Measurements from ENCODE around the gene PDE9A.

Gene PDE9A

DNA sequence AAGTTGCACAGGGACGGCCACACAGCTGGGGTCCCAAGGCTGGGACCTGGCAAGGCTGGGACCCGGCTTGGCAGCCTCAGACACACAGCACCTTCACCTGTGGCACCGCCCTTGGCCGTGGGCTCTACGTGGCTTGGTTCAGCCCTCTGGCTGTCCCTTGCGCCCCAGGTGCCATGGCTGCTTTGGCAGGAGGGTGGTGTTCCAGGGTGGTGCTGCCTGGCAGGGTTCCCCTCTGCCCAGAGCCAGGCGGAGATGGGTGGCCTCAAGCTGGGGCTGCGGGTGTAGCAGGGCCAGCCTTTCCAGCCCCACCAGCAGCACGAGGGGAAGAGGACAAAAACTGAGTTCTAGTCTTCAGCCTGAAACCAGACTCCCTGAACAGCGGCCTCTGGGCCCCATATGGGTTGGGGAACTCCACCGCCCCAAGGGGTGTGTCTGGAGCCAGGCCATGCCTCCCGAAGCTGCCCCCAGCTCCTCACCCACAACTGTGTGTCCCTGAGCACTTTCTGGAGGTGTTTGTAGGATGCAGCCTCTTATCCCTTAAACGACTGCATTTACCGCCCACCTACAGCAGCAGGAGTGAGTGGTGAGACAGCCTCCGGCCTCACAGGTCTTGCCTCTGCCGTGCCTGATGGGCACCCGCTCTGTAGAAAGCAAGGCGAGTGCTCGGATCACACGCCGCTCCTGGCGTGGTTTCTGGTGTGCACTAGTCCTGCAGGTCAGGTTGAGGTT lies 92.3 kb downstream of the PDE9A start:
- no peak for DNase-seq

DNA sequence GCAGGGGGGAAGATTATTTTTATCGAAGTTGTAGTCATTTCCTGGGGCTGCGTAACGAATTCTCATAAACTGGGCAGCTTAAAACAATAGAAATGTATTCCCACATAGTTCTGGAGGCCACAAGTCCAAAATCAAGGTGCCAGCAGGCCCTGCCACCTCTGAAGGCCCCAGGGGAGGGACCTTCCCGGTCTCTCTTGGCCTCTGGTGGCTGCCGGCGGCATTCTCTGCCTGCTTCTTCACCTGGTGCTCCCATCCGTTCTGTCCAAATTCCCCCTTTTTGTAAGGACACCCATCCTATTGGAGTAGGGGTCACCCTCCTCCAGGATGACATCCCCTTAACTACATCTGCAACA lies 92.8 kb downstream of the PDE9A start:
- DNase-seq: no peak

DNA sequence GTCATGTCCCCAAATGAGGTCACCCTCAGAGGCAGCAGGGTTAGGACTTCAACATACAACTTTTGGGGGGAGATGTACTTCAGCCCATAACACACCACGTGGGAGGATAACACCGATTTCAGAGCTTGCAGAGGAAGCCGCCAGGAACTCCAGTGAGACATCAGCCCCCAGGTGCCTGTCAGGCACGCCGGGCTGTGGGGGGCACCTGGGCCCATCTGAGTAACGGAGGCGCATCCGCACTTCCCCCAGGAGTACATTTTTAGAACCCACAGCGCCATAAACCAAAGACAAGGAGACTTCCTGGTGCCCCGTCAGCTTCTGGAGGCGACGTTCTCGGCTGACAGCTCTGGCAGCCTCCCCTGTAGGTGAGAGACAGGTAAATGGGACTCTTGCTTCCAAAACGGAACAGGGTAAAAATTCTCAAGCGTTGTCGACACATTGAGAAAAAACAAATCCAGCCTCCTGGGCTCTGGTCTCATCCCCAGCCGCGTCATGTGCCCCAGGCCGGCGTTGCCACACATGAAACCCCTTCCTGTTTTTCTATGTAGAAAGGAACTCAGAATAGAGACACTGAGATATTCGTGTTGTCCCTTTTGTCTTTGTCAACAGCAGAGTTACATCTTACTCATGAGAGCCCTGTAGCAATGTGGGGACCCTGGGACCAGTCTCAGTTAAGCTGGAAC lies 93.3 kb downstream of the PDE9A start:
- DNase-seq: no peak

- no peak for DNase-seq
Measured at GRCh38 chr21:42747276-42747701, 93.9 kb downstream of the PDE9A start.

DNA sequence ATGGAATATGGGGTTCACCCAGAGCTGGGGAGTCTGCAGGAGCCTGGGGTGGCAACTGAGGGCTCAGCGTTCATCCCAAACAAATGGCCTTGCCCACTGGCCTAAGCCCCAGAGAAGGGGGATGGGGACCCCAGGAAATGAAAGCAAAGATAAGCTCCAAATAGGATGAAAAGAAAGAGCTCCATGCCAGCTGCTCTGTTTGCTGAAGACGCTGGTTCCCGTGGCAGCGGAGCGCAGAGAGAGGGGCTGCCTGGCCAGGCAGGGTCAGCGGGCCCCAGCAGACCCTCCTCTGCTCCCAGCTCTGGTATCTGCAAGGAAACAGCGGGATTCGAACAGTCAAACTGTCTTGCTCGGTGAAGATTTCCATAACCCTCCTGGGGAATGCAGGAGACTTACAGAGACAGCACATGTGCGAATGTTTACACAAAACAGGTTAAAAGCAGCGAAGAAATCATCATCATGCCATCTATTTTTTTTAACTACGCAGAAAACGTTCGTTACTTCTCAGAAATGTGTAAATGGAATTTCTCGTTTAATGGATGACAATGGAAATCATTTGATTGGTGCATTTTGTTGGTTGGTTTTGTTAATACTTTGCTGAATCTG lies 94.4 kb downstream of the PDE9A start:
- DNase-seq: no peak

- no peak for DNase-seq
Measured at GRCh38 chr21:42748620-42749176, 95.3 kb downstream of the PDE9A start.

- DNase-seq: no peak
Measured at GRCh38 chr21:42750737-42751530, 97.5 kb downstream of the PDE9A start.

GRCh38 chr21:42751866-42752265 lies 98.4 kb downstream of the PDE9A start:
- no peak for DNase-seq

DNA sequence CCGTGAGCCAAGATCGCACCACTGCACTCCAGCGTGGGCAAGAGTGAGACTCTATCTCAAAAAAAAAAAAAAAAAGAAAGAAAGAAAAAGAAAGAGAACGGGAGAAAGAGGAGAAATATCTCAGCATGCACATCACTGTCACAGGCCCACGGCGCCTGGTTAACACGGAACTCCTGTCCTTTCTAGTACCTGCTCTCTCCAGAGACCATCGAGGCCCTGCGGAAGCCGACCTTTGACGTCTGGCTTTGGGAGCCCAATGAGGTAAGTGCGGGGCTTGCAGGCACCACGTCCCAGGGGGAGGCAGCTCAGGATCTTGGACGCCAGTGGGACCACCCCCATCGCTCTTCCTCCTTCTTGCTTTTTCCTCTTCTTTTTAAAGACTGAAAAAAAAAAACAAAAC lies 100.4 kb downstream of the PDE9A start:
- DNase-seq: no peak

GRCh38 chr21:42754270-42754933 lies 101.0 kb downstream of the PDE9A start:
- no peak for DNase-seq

DNA sequence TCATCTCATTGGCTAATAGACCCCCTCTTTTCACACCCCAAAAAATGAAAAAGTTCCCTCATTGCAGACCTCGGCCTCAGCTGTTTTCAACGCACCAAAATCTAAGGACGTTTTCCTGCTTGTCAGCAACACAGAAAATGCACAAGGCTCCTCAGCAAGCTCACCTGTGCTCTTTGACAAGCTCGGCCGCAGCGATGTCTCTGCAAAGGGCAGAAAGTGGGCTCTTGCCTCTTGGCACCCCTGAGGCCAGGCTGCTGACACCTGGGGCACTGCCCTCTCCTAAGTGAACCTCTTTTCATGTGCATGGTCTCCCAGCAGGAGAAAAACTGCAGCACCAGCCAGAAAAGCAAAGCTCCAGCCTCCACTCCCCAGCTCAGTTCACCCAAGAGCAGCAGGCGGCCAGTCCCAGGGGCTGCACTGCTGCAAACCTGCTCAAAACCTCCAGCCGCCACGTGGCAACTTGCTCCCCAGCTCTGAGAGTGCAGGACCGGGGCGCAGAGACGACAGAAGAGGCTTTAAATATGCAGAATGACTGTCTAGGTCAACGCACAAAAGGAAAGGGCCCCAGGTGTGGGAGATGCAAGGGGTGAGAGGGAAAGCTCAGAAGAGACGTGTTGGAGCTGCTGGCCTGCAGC lies 101.7 kb downstream of the PDE9A start:
- no peak for DNase-seq

DNA sequence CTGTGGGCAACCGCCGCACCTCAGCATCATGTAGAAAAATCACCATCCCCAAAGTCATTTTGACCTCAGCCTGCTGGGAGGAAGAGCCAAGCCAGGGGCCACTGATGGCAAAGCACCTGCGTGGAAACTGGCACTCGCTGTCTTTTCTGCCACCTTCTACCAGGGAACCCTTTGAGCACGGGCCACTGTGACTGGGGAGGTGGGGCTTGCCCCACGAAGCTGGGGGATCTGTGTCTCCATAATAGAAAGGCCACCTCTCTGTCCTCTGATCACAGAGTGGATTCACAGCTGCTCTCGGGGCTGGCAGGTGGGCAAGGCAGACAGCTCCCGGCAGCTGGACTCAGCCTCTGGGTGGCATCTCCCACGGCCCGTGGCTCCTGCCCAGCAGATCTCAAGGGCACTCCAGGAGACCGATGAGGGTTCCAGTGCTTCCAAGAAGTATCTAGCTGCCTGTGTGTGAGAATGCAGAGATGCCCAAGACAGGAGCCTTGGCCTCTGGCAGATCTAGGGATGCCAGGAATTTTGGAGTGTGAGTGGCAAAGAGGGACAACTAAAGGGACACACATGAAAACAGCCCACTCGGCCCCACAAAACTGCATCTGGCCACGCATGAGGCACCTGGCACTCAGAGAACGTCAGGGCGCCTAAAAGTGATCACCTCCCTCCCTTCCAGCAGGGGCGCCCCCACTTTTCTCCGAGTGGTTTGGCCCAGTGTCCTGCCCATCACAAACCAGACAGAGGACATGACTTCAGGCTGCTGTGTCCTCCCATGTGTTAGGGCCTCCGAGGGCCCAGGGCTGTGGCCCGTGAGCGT lies 102.6 kb downstream of the PDE9A start:
- no peak for DNase-seq

GRCh38 chr21:42756580-42757250 lies 103.3 kb downstream of the PDE9A start:
- no peak for DNase-seq

GRCh38 chr21:42757422-42757821 lies 104.0 kb downstream of the PDE9A start:
- DNase-seq: no peak

GRCh38 chr21:42757826-42758655 lies 104.6 kb downstream of the PDE9A start:
- no peak for DNase-seq

DNA sequence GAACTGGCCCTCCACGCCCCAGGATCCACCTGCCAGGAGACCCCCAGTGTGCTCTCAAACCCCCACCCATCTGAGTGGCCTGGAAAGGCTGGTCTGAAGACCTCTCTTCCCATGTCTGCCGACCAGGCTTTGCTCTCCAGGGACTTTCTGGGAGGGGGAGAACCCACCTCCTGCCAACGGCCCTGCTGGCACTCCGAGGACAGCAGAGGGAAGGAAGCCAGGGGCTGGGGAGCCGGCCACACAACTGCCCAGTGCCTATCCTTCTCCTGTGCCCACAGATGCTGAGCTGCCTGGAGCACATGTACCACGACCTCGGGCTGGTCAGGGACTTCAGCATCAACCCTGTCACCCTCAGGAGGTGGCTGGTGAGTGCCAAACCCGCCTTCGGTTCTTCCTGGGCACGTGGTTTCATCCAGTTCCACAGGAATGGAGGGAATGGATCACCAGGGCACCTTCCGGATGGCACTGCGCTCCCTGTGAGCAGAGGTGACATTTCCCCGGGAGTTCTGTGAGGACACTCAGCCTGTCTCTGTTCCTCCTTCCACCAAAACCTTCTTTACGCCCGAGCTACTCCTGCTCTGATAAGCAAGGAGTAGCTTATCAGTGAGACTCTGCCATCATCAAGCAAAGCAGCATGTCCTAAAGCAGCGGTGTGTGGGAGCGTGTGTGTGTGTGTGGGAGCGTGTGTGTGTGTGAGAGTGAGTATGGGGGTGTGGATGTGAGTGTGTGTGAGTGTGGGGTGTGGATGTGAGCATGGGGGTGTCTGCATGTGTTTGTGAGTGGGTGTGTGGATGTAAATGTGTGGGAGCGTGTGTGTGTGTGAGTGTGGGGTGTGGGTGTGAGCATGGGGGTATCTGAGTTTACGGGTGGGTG lies 105.5 kb downstream of the PDE9A start:
- no peak for DNase-seq

DNA sequence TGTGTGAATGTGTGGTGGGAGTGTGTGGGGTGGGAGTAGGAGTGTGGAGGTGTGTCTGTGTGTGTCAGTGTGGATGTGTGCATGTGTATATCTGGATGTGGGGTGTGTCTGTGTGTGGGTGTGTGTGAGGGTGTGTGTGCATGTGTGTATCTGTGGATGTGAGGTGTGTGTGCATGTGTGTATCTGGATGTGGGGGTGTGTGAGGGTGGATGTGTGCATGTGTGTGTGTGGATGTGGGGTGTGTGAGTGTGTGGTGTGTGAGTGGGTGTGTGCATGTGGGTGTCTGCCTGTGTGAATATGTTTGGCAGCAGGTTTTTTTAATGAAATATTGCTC lies 106.1 kb downstream of the PDE9A start:
- no peak for DNase-seq

- no peak for DNase-seq
Measured at GRCh38 chr21:42760361-42760950, 107.0 kb downstream of the PDE9A start.

Data from NCI-H748 treated with DMSO at 0.1 percent for 48 hours (cell line).